Measurements from ENCODE around the gene UBE2O.

GRCh38 chr17:76473541-76473985, 20.6 kb upstream of the UBE2O start:
- TF ChIP-seq EZH2 (IDR thresholded peaks at IDR 0.05; ENCODE audit: insufficient read depth, poor library complexity, severe bottlenecking) = no peak
- TF ChIP-seq EZH2phosphoT487 (IDR thresholded peaks at IDR 0.05; ENCODE audit: insufficient read depth, low read depth) = no peak
